ENCODE data around the gene CPSF4.

The CPSF4 gene

GRCh38 chr7:99449326-99449725 is 10.6 kb downstream of the CPSF4 start:
- Histone ChIP-seq H3K36me3 (ENCODE audit: control insufficient read depth in 2 of 2, insufficient read depth in 2 of 2, low read length in 2 of 2) (peaks cover 30 to 59% of the 10 kb centered on the region in 2 donors), H3K9ac (ENCODE audit: low read length in 2 of 2) (no peak overlapping the region), H3K4me3 (ENCODE audit: low read length in 2 of 2) (no peak overlapping the region), H3K27ac (ENCODE audit: low read length) (no peak overlapping the region), H3K9me3 (ENCODE audit: control insufficient read depth in 2 of 2, low read length in 2 of 2) (no peaks in the 10 kb centered on the region), H3K27me3 (ENCODE audit: control insufficient read depth in 1 of 2, insufficient read depth in 2 of 2, low read length in 2 of 2) (no peaks in the 10 kb centered on the region), H3K4me1 (ENCODE audit: control insufficient read depth, insufficient read depth, low read length) (peaks cover 2% of the 10 kb centered on the region)

GRCh38 chr7:99451936-99452335 is 13.2 kb downstream of the CPSF4 start:
- Histone ChIP-seq H3K27me3 (ENCODE audit: control insufficient read depth in 1 of 2, insufficient read depth in 2 of 2, low read length in 2 of 2) (no peaks in the 10 kb centered on the region), H3K36me3 (ENCODE audit: control insufficient read depth in 2 of 2, insufficient read depth in 2 of 2, low read length in 2 of 2) (peaks cover 41 to 64% of the 10 kb centered on the region in 2 donors), H3K9ac (ENCODE audit: low read length in 2 of 2) (no peak overlapping the region), H3K4me3 (ENCODE audit: low read length in 2 of 2) (no peak overlapping the region), H3K4me1 (ENCODE audit: control insufficient read depth, insufficient read depth, low read length) (peaks cover 2% of the 10 kb centered on the region), H3K27ac (ENCODE audit: low read length) (no peak overlapping the region), H3K9me3 (ENCODE audit: control insufficient read depth in 2 of 2, low read length in 2 of 2) (no peaks in the 10 kb centered on the region)

- H3K36me3 ChIP-seq (ENCODE audit: control insufficient read depth in 2 of 2, insufficient read depth in 2 of 2, low read length in 2 of 2) = peaks cover 47 to 69% of the 10 kb centered on the region in 2 donors
- H3K9me3 ChIP-seq (ENCODE audit: control insufficient read depth in 2 of 2, low read length in 2 of 2) = no peaks in the 10 kb centered on the region
- no peak overlapping the region for H3K9ac ChIP-seq (ENCODE audit: low read length in 2 of 2)
- H3K27ac ChIP-seq (ENCODE audit: low read length) = no peak overlapping the region
- no peak overlapping the region for H3K4me3 ChIP-seq (ENCODE audit: low read length in 2 of 2)
- peaks cover 2% of the 10 kb centered on the region for H3K4me1 ChIP-seq (ENCODE audit: control insufficient read depth, insufficient read depth, low read length)
- H3K27me3 ChIP-seq (ENCODE audit: control insufficient read depth in 1 of 2, insufficient read depth in 2 of 2, low read length in 2 of 2) = no peaks in the 10 kb centered on the region
These were observed 13.8 kb downstream of the CPSF4 start for GRCh38 chr7:99452541-99452940.

GRCh38 chr7:99453105-99453504 is 14.4 kb downstream of the CPSF4 start:
- no peak overlapping the region for H3K27ac ChIP-seq (ENCODE audit: low read length)
- no peaks in the 10 kb centered on the region for H3K9me3 ChIP-seq (ENCODE audit: control insufficient read depth in 2 of 2, low read length in 2 of 2)
- no peaks in the 10 kb centered on the region for H3K27me3 ChIP-seq (ENCODE audit: control insufficient read depth in 1 of 2, insufficient read depth in 2 of 2, low read length in 2 of 2)
- H3K4me1 ChIP-seq (ENCODE audit: control insufficient read depth, insufficient read depth, low read length) = peaks cover 2% of the 10 kb centered on the region
- H3K36me3 ChIP-seq (ENCODE audit: control insufficient read depth in 2 of 2, insufficient read depth in 2 of 2, low read length in 2 of 2) = peaks cover 44 to 71% of the 10 kb centered on the region in 2 donors
- no peak overlapping the region for H3K9ac ChIP-seq (ENCODE audit: low read length in 2 of 2)
- no peak overlapping the region for H3K4me3 ChIP-seq (ENCODE audit: low read length in 2 of 2)

GRCh38 chr7:99455874-99456273 is 17.1 kb downstream of the CPSF4 start:
- no peak overlapping the region for H3K27ac ChIP-seq (ENCODE audit: low read length)
- peaks cover 3% of the 10 kb centered on the region for H3K4me1 ChIP-seq (ENCODE audit: control insufficient read depth, insufficient read depth, low read length)
- no peaks in the 10 kb centered on the region for H3K9me3 ChIP-seq (ENCODE audit: control insufficient read depth in 2 of 2, low read length in 2 of 2)
- H3K27me3 ChIP-seq (ENCODE audit: control insufficient read depth in 1 of 2, insufficient read depth in 2 of 2, low read length in 2 of 2) = no peaks in the 10 kb centered on the region
- H3K36me3 ChIP-seq (ENCODE audit: control insufficient read depth in 2 of 2, insufficient read depth in 2 of 2, low read length in 2 of 2) = peaks cover 52 to 76% of the 10 kb centered on the region in 2 donors
- H3K4me3 ChIP-seq (ENCODE audit: low read length in 2 of 2) = no peak overlapping the region
- H3K9ac ChIP-seq (ENCODE audit: low read length in 2 of 2) = no peak overlapping the region

GRCh38 chr7:99456288-99456687 is 17.5 kb downstream of the CPSF4 start:
- no peak overlapping the region for H3K27ac ChIP-seq (ENCODE audit: low read length)
- H3K4me1 ChIP-seq (ENCODE audit: control insufficient read depth, insufficient read depth, low read length) = peaks cover 6% of the 10 kb centered on the region
- H3K36me3 ChIP-seq (ENCODE audit: control insufficient read depth in 2 of 2, insufficient read depth in 2 of 2, low read length in 2 of 2) = peaks cover 50 to 75% of the 10 kb centered on the region in 2 donors
- H3K9ac ChIP-seq (ENCODE audit: low read length in 2 of 2) = no peak overlapping the region
- no peaks in the 10 kb centered on the region for H3K9me3 ChIP-seq (ENCODE audit: control insufficient read depth in 2 of 2, low read length in 2 of 2)
- no peak overlapping the region for H3K4me3 ChIP-seq (ENCODE audit: low read length in 2 of 2)
- H3K27me3 ChIP-seq (ENCODE audit: control insufficient read depth in 1 of 2, insufficient read depth in 2 of 2, low read length in 2 of 2) = no peaks in the 10 kb centered on the region

GRCh38 chr7:99457050-99457649 is 18.4 kb downstream of the CPSF4 start:
- H3K36me3 ChIP-seq (ENCODE audit: control insufficient read depth in 2 of 2, insufficient read depth in 2 of 2, low read length in 2 of 2) = peaks cover 50 to 72% of the 10 kb centered on the region in 2 donors
- H3K4me1 ChIP-seq (ENCODE audit: control insufficient read depth, insufficient read depth, low read length) = peaks cover 6% of the 10 kb centered on the region
- no peak overlapping the region for H3K4me3 ChIP-seq (ENCODE audit: low read length in 2 of 2)
- no peaks in the 10 kb centered on the region for H3K9me3 ChIP-seq (ENCODE audit: control insufficient read depth in 2 of 2, low read length in 2 of 2)
- no peak overlapping the region for H3K9ac ChIP-seq (ENCODE audit: low read length in 2 of 2)
- no peak overlapping the region for H3K27ac ChIP-seq (ENCODE audit: low read length)
- H3K27me3 ChIP-seq (ENCODE audit: control insufficient read depth in 1 of 2, insufficient read depth in 2 of 2, low read length in 2 of 2) = no peaks in the 10 kb centered on the region

- Histone ChIP-seq H3K9ac (ENCODE audit: low read length in 2 of 2) (no peak overlapping the region), H3K36me3 (ENCODE audit: control insufficient read depth in 2 of 2, insufficient read depth in 2 of 2, low read length in 2 of 2) (peaks cover 50 to 71% of the 10 kb centered on the region in 2 donors), H3K27ac (ENCODE audit: low read length) (no peak overlapping the region), H3K4me3 (ENCODE audit: low read length in 2 of 2) (no peak overlapping the region), H3K27me3 (ENCODE audit: control insufficient read depth in 1 of 2, insufficient read depth in 2 of 2, low read length in 2 of 2) (no peaks in the 10 kb centered on the region), H3K4me1 (ENCODE audit: control insufficient read depth, insufficient read depth, low read length) (peaks cover 6% of the 10 kb centered on the region), H3K9me3 (ENCODE audit: control insufficient read depth in 2 of 2, low read length in 2 of 2) (no peaks in the 10 kb centered on the region)
These were observed 19.1 kb downstream of the CPSF4 start for GRCh38 chr7:99457650-99458493.

- H3K27me3 ChIP-seq (ENCODE audit: control insufficient read depth in 1 of 2, insufficient read depth in 2 of 2, low read length in 2 of 2) = no peaks in the 10 kb centered on the region
- H3K36me3 ChIP-seq (ENCODE audit: control insufficient read depth in 2 of 2, insufficient read depth in 2 of 2, low read length in 2 of 2) = peaks cover 46 to 67% of the 10 kb centered on the region in 2 donors
- H3K9ac ChIP-seq (ENCODE audit: low read length in 2 of 2) = no peak overlapping the region
- H3K4me1 ChIP-seq (ENCODE audit: control insufficient read depth, insufficient read depth, low read length) = peaks cover 9% of the 10 kb centered on the region
- no peak overlapping the region for H3K27ac ChIP-seq (ENCODE audit: low read length)
- no peak overlapping the region for H3K4me3 ChIP-seq (ENCODE audit: low read length in 2 of 2)
- H3K9me3 ChIP-seq (ENCODE audit: control insufficient read depth in 2 of 2, low read length in 2 of 2) = no peaks in the 10 kb centered on the region
These were observed 20.3 kb downstream of the CPSF4 start for GRCh38 chr7:99459087-99459486.

GRCh38 chr7:99460651-99461050 is 21.9 kb downstream of the CPSF4 start:
- H3K4me1 ChIP-seq (ENCODE audit: control insufficient read depth, insufficient read depth, low read length) = peaks cover 23% of the 10 kb centered on the region
- no peak overlapping the region for H3K4me3 ChIP-seq (ENCODE audit: low read length in 2 of 2)
- no peak overlapping the region for H3K9ac ChIP-seq (ENCODE audit: low read length in 2 of 2)
- H3K36me3 ChIP-seq (ENCODE audit: control insufficient read depth in 2 of 2, insufficient read depth in 2 of 2, low read length in 2 of 2) = peaks cover 36 to 55% of the 10 kb centered on the region in 2 donors
- H3K27ac ChIP-seq (ENCODE audit: low read length) = no peak overlapping the region
- no peaks in the 10 kb centered on the region for H3K9me3 ChIP-seq (ENCODE audit: control insufficient read depth in 2 of 2, low read length in 2 of 2)
- H3K27me3 ChIP-seq (ENCODE audit: control insufficient read depth in 1 of 2, insufficient read depth in 2 of 2, low read length in 2 of 2) = no peaks in the 10 kb centered on the region

- no peak overlapping the region for H3K27ac ChIP-seq (ENCODE audit: low read length)
- peaks cover 27% of the 10 kb centered on the region for H3K4me1 ChIP-seq (ENCODE audit: control insufficient read depth, insufficient read depth, low read length)
These were observed 22.5 kb downstream of the CPSF4 start for GRCh38 chr7:99461221-99461620.

More at GRCh38 chr7:99461221-99461620, 22.5 kb downstream of the CPSF4 start:
- H3K9me3 ChIP-seq (ENCODE audit: control insufficient read depth in 2 of 2, low read length in 2 of 2) = no peaks in the 10 kb centered on the region
- H3K9ac ChIP-seq (ENCODE audit: low read length in 2 of 2) = no peak overlapping the region
- H3K4me3 ChIP-seq (ENCODE audit: low read length in 2 of 2) = no peak overlapping the region
- H3K27me3 ChIP-seq (ENCODE audit: control insufficient read depth in 1 of 2, insufficient read depth in 2 of 2, low read length in 2 of 2) = no peaks in the 10 kb centered on the region
- H3K36me3 ChIP-seq (ENCODE audit: control insufficient read depth in 2 of 2, insufficient read depth in 2 of 2, low read length in 2 of 2) = peaks cover 33 to 49% of the 10 kb centered on the region in 2 donors

All from stomach smooth muscle (tissue), 2 donors.